ENCODE measurements around the gene TSPAN15. TPM values are rescaled to one million over a fixed set of nuclear protein-coding genes. Genes with fewer than 3 reads are reported as not detected.

The TSPAN15 gene
- total and polyA plus RNA-seq, 2 experiments from 2014 or later: 0.34 TPM; not detected in 1

DNA sequence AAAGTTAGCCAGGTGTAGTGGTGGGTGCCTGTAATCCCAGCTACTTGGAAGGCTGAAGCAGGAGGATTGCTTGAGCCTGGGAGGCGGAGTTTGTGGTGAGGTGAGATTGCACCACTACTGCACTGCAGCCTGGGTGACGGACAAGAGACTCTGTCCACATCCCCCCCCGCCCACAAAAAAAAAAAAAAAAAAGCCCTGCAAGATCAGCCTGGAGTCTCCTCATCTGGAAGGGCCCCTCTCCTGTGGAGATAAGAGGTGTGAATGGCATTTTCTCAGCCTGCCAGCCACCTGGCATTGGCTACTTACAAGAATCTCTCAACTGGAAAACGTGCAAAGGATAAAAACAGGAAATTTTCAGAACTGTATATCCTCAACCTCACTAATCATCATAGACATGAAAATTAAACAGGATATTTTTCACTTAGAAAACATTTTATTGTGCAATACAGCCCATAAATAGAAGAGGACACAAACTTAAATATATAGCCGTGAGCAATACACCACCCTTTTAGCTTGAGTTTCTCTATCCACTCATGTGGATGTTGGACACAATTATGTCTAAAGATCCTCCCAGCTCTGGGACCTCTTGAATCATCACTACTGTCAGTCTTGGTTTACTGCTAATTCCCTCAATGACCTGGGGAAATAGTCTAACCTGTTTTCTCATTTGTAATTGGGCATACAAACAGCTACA lies 11.3 kb upstream of the TSPAN15 start:
- H3K9ac ChIP-seq: no peak overlapping the region
- H3K4me2 ChIP-seq (ENCODE audit: unreplicated experiment): peak overlapping the region; percentile 73
- peak; percentile 83 for DNase-seq
- no peak for TF ChIP-seq EZH2 (IDR thresholded peaks at IDR 0.05; ENCODE audit: insufficient read depth, poor library complexity, severe bottlenecking)
- TF ChIP-seq EZH2phosphoT487 (IDR thresholded peaks at IDR 0.05; ENCODE audit: insufficient read depth, low read depth): no peak
- H3K27me3 ChIP-seq (replicated peaks; ENCODE audit: insufficient read depth): no peaks in the 10 kb centered on the region
- H3K4me3 ChIP-seq: no peak overlapping the region
- in situ Hi-C loops (cut with MboI): no loop called here
- no peaks in the 10 kb centered on the region for H4K20me1 ChIP-seq (ENCODE audit: insufficient read depth)
- no peak overlapping the region for H2AFZ ChIP-seq
- no peaks in the 10 kb centered on the region for H3K36me3 ChIP-seq (ENCODE audit: low read depth)
- WGBS, 2 experiments (ENCODE audit: low coverage in 1 of 2, low lambda C conversion rate in 2 of 2, missing lambda C conversion rate in 2 of 2): 22 to 30% methylated on average over 3 to 5 of the region's 5 CpGs
- no peaks in the 10 kb centered on the region for H3K79me2 ChIP-seq (ENCODE audit: insufficient read depth)
- H3K9me2 ChIP-seq (ENCODE audit: insufficient read depth): no peaks in the 10 kb centered on the region
- H3K4me1 ChIP-seq (ENCODE audit: insufficient read depth): peaks cover 27% of the 10 kb centered on the region
- H3F3A ChIP-seq (ENCODE audit: insufficient read depth): peaks cover 28% of the 10 kb centered on the region
- H3K27ac ChIP-seq: peak overlapping the region; percentile 61
- H3K9me3 ChIP-seq (ENCODE audit: low read depth): no peaks in the 10 kb centered on the region

DNA sequence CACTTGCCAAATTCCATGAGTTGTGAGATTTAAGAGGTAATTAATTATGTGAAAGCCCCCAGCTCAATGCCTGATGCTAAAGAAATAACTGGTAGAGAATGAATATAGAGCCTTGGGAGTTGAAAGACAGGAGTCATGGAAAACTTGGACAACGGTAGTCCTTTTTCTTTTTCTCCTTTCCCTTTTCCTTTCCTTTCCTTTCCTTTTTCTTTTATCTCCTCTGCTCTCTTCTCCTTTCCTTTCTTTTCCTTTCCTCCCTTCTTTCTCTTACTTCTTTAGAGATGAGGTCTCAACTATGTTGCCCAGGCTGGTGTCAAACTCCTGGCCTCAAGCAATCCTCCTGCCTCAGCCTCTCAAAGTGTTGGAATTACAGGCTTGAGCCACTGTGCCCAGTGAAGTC lies 7.9 kb upstream of the TSPAN15 start:
- Histone ChIP-seq H3K27me3 (replicated peaks; ENCODE audit: insufficient read depth) (no peaks in the 10 kb centered on the region), H3K9me2 (ENCODE audit: insufficient read depth) (no peaks in the 10 kb centered on the region), H3K36me3 (ENCODE audit: low read depth) (no peaks in the 10 kb centered on the region), H3K4me2 (ENCODE audit: unreplicated experiment) (no peak overlapping the region), H3K9ac (no peak overlapping the region), H4K20me1 (ENCODE audit: insufficient read depth) (no peaks in the 10 kb centered on the region), H2AFZ (no peak overlapping the region), H3K9me3 (ENCODE audit: low read depth) (no peaks in the 10 kb centered on the region), H3F3A (ENCODE audit: insufficient read depth) (peaks cover 52% of the 10 kb centered on the region), H3K4me3 (no peak overlapping the region), H3K27ac (no peak overlapping the region), H3K4me1 (ENCODE audit: insufficient read depth) (peaks cover 42% of the 10 kb centered on the region), H3K79me2 (ENCODE audit: insufficient read depth) (no peaks in the 10 kb centered on the region)
- DNase-seq: no peak
- WGBS, 2 experiments (ENCODE audit: low coverage in 1 of 2, low lambda C conversion rate in 2 of 2, missing lambda C conversion rate in 2 of 2): 62 to 70% methylated on average over 1 of the region's 1 CpG
- TF ChIP-seq EZH2phosphoT487 (IDR thresholded peaks at IDR 0.05; ENCODE audit: insufficient read depth, low read depth): no peak
- TF ChIP-seq EZH2 (IDR thresholded peaks at IDR 0.05; ENCODE audit: insufficient read depth, poor library complexity, severe bottlenecking): no peak
- in situ Hi-C loops (cut with MboI): no loop called here

DNA sequence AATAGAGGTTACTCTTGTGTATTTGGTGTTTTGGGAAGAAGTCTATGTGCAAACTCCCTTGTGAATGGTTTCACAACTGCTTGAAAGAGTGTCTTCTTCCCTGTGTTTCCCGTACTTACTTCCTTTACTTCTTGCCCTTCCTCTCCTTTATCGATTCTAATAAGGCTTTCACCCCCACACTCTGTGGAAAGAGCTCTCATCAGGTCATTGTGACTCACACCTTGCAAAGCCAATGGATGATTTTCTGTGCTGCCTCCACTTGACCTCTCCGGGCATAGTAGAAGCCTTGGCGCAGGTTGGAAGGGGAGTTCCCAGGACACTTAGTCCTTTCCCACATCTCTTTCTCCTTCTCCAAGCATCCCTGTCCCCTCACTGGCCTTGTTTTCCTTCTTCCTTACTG lies 6.2 kb upstream of the TSPAN15 start:
- Histone ChIP-seq H3K36me3 (ENCODE audit: low read depth) (no peaks in the 10 kb centered on the region), H3F3A (ENCODE audit: insufficient read depth) (peaks cover 35% of the 10 kb centered on the region), H2AFZ (no peak overlapping the region), H4K20me1 (ENCODE audit: insufficient read depth) (no peaks in the 10 kb centered on the region), H3K9ac (no peak overlapping the region), H3K27me3 (replicated peaks; ENCODE audit: insufficient read depth) (no peaks in the 10 kb centered on the region), H3K4me2 (ENCODE audit: unreplicated experiment) (no peak overlapping the region), H3K79me2 (ENCODE audit: insufficient read depth) (no peaks in the 10 kb centered on the region), H3K9me3 (ENCODE audit: low read depth) (no peaks in the 10 kb centered on the region), H3K27ac (no peak overlapping the region), H3K9me2 (ENCODE audit: insufficient read depth) (no peaks in the 10 kb centered on the region), H3K4me3 (no peak overlapping the region), H3K4me1 (ENCODE audit: insufficient read depth) (peaks cover 25% of the 10 kb centered on the region)
- TF ChIP-seq EZH2 (IDR thresholded peaks at IDR 0.05; ENCODE audit: insufficient read depth, poor library complexity, severe bottlenecking) (no peak), EZH2phosphoT487 (IDR thresholded peaks at IDR 0.05; ENCODE audit: insufficient read depth, low read depth) (no peak)
- in situ Hi-C loops (cut with MboI): no loop called here
- 75 to 79% methylated on average over 4 of the region's 4 CpGs for WGBS, 2 experiments (ENCODE audit: low coverage in 1 of 2, low lambda C conversion rate in 2 of 2, missing lambda C conversion rate in 2 of 2)
- peak; percentile 27 for DNase-seq

DNA sequence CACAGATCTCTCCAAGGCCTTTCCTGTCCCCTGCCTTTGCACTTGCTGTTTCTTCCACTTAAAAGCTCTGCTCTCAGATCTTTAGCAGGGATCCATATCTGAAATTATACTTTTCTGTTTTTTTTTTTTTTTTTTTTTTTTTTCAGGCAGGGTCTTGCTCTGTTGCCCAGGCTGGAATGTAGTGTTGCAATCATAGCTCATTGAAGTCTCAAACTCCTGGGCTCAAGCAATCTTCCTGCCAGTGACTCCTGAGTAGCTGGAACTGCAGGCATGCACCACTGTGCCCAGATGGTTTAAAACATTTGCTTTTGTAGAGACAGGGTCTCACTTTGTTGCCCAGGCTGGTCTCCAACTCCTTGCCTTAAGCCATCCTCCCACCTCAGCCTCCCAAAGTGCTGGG lies 5.0 kb upstream of the TSPAN15 start:
- H3K9ac ChIP-seq: no peak overlapping the region
- peak overlapping the region; percentile 69 for H3K27ac ChIP-seq
- no peaks in the 10 kb centered on the region for H3K9me3 ChIP-seq (ENCODE audit: low read depth)
- no peaks in the 10 kb centered on the region for H3K27me3 ChIP-seq (replicated peaks; ENCODE audit: insufficient read depth)
- in situ Hi-C loops (cut with MboI): no loop called here
- H3K4me1 ChIP-seq (ENCODE audit: insufficient read depth): peaks cover 20% of the 10 kb centered on the region
- H3K4me3 ChIP-seq: no peak overlapping the region
- H2AFZ ChIP-seq: no peak overlapping the region
- H3K9me2 ChIP-seq (ENCODE audit: insufficient read depth): no peaks in the 10 kb centered on the region
- peak overlapping the region; percentile 59 for H3K4me2 ChIP-seq (ENCODE audit: unreplicated experiment)
- DNase-seq: peak; percentile 32
- no peaks in the 10 kb centered on the region for H3K36me3 ChIP-seq (ENCODE audit: low read depth)
- H4K20me1 ChIP-seq (ENCODE audit: insufficient read depth): no peaks in the 10 kb centered on the region
- TF ChIP-seq EZH2phosphoT487 (IDR thresholded peaks at IDR 0.05; ENCODE audit: insufficient read depth, low read depth): no peak
- TF ChIP-seq EZH2 (IDR thresholded peaks at IDR 0.05; ENCODE audit: insufficient read depth, poor library complexity, severe bottlenecking): no peak
- H3K79me2 ChIP-seq (ENCODE audit: insufficient read depth): no peaks in the 10 kb centered on the region
- H3F3A ChIP-seq (ENCODE audit: insufficient read depth): peaks cover 30% of the 10 kb centered on the region

Measured in GM23248 (cell line).